ENCODE results near the gene SNRPD3.
"Not testable (repeated sequence)": the region's sequence is repeated elsewhere in the genome, so short reads cannot be mapped to it uniquely, and the experiment has no call there.

The SNRPD3 gene

GRCh38 chr22:24592058-24592850, 36.5 kb downstream of the SNRPD3 start:
- no peak for DNase-seq (ENCODE audit: low read depth)

- peak; percentile 87 for DNase-seq (ENCODE audit: low read depth)
Measured at GRCh38 chr22:24592851-24593558, 37.2 kb downstream of the SNRPD3 start, which contains the start of gene LRRC75B. Gene LRRC75B (minus strand): TSS chr22:24593073. CDS start chr22:24593039, 34 bp downstream.

GRCh38 chr22:24593559-24593835, 37.7 kb downstream of the SNRPD3 start:
- not testable (repeated sequence) for DNase-seq (ENCODE audit: low read depth)

GRCh38 chr22:24593836-24594568, 38.2 kb downstream of the SNRPD3 start:
- no peak for DNase-seq (ENCODE audit: low read depth)

GRCh38 chr22:24594569-24595120, 38.8 kb downstream of the SNRPD3 start:
- no peak for DNase-seq (ENCODE audit: low read depth)

GRCh38 chr22:24595228-24595627, 39.4 kb downstream of the SNRPD3 start:
- DNase-seq (ENCODE audit: low read depth), result no peak

- no peak for DNase-seq (ENCODE audit: low read depth)
Measured at GRCh38 chr22:24595863-24596262, 40.1 kb downstream of the SNRPD3 start.

GRCh38 chr22:24597076-24597475, 41.3 kb downstream of the SNRPD3 start:
- not testable (repeated sequence) for DNase-seq (ENCODE audit: low read depth)

- no peak for DNase-seq (ENCODE audit: low read depth)
Measured at GRCh38 chr22:24599514-24599913, 43.7 kb downstream of the SNRPD3 start.

GRCh38 chr22:24599958-24600715, 44.3 kb downstream of the SNRPD3 start:
- not testable (repeated sequence) for DNase-seq (ENCODE audit: low read depth)

- DNase-seq (ENCODE audit: low read depth), result no peak
Measured at GRCh38 chr22:24601217-24602104, 45.7 kb downstream of the SNRPD3 start.

GRCh38 chr22:24602105-24602749, 46.4 kb downstream of the SNRPD3 start:
- DNase-seq (ENCODE audit: low read depth), result not testable (repeated sequence)

GRCh38 chr22:24602847-24603769, 47.3 kb downstream of the SNRPD3 start, which contains the start of gene GGT1:
Gene GGT1 (plus strand): TSS chr22:24603193. CDS start chr22:24611082, 7,889 bp downstream.
- not testable (repeated sequence) for DNase-seq (ENCODE audit: low read depth)

- not testable (repeated sequence) for DNase-seq (ENCODE audit: low read depth)
Measured at GRCh38 chr22:24603770-24604629, 48.2 kb downstream of the SNRPD3 start.

- not testable (repeated sequence) for DNase-seq (ENCODE audit: low read depth)
Measured at GRCh38 chr22:24606340-24606739, 50.5 kb downstream of the SNRPD3 start.

GRCh38 chr22:24607429-24607983, 51.7 kb downstream of the SNRPD3 start:
- not testable (repeated sequence) for DNase-seq (ENCODE audit: low read depth)

- DNase-seq (ENCODE audit: low read depth), result not testable (repeated sequence)
Measured at GRCh38 chr22:24608327-24608726, 52.5 kb downstream of the SNRPD3 start.

Data from fibroblast of gingiva (primary cell).